Measurements from ENCODE around the gene ERC2. TPM values are rescaled to one million over a fixed set of nuclear protein-coding genes. Genes with fewer than 3 reads are reported as not detected.

Gene ERC2
- total RNA-seq, 2 experiments from 2014 or later, result not detected

GRCh38 chr3:56356808-56357207, 111.5 kb downstream of the ERC2 start:
- Mint-ChIP-seq H3K27ac (no peak overlapping the region), H3K4me3 (no peak overlapping the region), H3K27me3 (peaks cover under 1% of the 10 kb centered on the region), H3K9me3 (no peaks in the 10 kb centered on the region), H3K36me3 (no peaks in the 10 kb centered on the region), H3K4me1 (ENCODE audit: low read depth) (no peaks in the 10 kb centered on the region)
- ChIA-PET CTCF (interaction anchor here (2.3 kb wide), 1 partner anchor 17 kb away, joined by 9 read pairs; no protein-coding TSS in a partner anchor), POLR2A (no interaction called here)
- intact Hi-C loops (cut with micrococcal nuclease), result no loop called here
- DNase-seq, result no peak

- intact Hi-C loops (cut with micrococcal nuclease), result no loop called here
- no peak overlapping the region for H3K27ac Mint-ChIP-seq
- no peaks in the 10 kb centered on the region for H3K27me3 Mint-ChIP-seq
- DNase-seq, result no peak
- CTCF ChIA-PET, result interaction anchor here (2.3 kb wide), 1 partner anchor 15 kb away, joined by 9 read pairs; no protein-coding TSS in a partner anchor
- no peak overlapping the region for H3K4me3 Mint-ChIP-seq
- POLR2A ChIA-PET, result no interaction called here
- no peaks in the 10 kb centered on the region for H3K36me3 Mint-ChIP-seq
- no peaks in the 10 kb centered on the region for H3K4me1 Mint-ChIP-seq (ENCODE audit: low read depth)
- H3K9me3 Mint-ChIP-seq, result no peaks in the 10 kb centered on the region
Measured at GRCh38 chr3:56355570-56356185, 112.6 kb downstream of the ERC2 start.

GRCh38 chr3:56351537-56351936, 116.7 kb downstream of the ERC2 start:
- CTCF ChIA-PET, result no interaction called here
- Mint-ChIP-seq H3K27ac (no peak overlapping the region), H3K36me3 (no peaks in the 10 kb centered on the region), H3K27me3 (no peaks in the 10 kb centered on the region), H3K4me1 (ENCODE audit: low read depth) (no peaks in the 10 kb centered on the region), H3K9me3 (no peaks in the 10 kb centered on the region), H3K4me3 (no peak overlapping the region)
- DNase-seq, result no peak
- intact Hi-C loops (cut with micrococcal nuclease), result no loop called here
- POLR2A ChIA-PET, result no interaction called here

- peak; percentile 54 for DNase-seq
- no peak overlapping the region for H3K4me3 Mint-ChIP-seq
- POLR2A ChIA-PET, result no interaction called here
- no peak overlapping the region for H3K27ac Mint-ChIP-seq
- CTCF ChIA-PET, result interaction anchor here (1.0 to 1.2 kb wide), 2 partner anchors 13 to 102 kb away, joined by 3 read pairs; no protein-coding TSS in a partner anchor
- no peaks in the 10 kb centered on the region for H3K27me3 Mint-ChIP-seq
- H3K4me1 Mint-ChIP-seq (ENCODE audit: low read depth), result no peaks in the 10 kb centered on the region
- H3K9me3 Mint-ChIP-seq, result no peaks in the 10 kb centered on the region
- H3K36me3 Mint-ChIP-seq, result no peaks in the 10 kb centered on the region
- intact Hi-C loops (cut with micrococcal nuclease), result loop anchor here (10.0 kb wide), 1 partner anchor 347 kb away; no protein-coding TSS in a partner anchor
Measured at GRCh38 chr3:56347219-56347871, 120.9 kb downstream of the ERC2 start.

GRCh38 chr3:56342475-56342874, 125.8 kb downstream of the ERC2 start:
- Mint-ChIP-seq H3K27ac (no peak overlapping the region), H3K36me3 (no peaks in the 10 kb centered on the region), H3K9me3 (no peaks in the 10 kb centered on the region), H3K27me3 (no peaks in the 10 kb centered on the region), H3K4me1 (ENCODE audit: low read depth) (no peaks in the 10 kb centered on the region), H3K4me3 (no peak overlapping the region)
- CTCF ChIA-PET, result interaction anchor here (0.8 kb wide), 1 partner anchor 81 kb away, joined by 3 read pairs; no protein-coding TSS in a partner anchor
- POLR2A ChIA-PET, result no interaction called here
- intact Hi-C loops (cut with micrococcal nuclease), result loop anchor here (5.0 to 10.0 kb wide), 2 partner anchors 352 to 645 kb away; no protein-coding TSS in a partner anchor
- no peak for DNase-seq

GRCh38 chr3:56339671-56340070, 128.6 kb downstream of the ERC2 start:
- no peak overlapping the region for H3K27ac Mint-ChIP-seq
- H3K9me3 Mint-ChIP-seq, result no peaks in the 10 kb centered on the region
- CTCF ChIA-PET, result interaction anchor here (0.9 to 2.6 kb wide), 5 partner anchors 13 to 155 kb away, joined by 3 to 12 read pairs (median 3); no protein-coding TSS in a partner anchor
- H3K4me1 Mint-ChIP-seq (ENCODE audit: low read depth), result no peaks in the 10 kb centered on the region
- peaks cover 2% of the 10 kb centered on the region for H3K27me3 Mint-ChIP-seq
- H3K4me3 Mint-ChIP-seq, result no peak overlapping the region
- POLR2A ChIA-PET, result no interaction called here
- H3K36me3 Mint-ChIP-seq, result no peaks in the 10 kb centered on the region
- no peak for DNase-seq
- intact Hi-C loops (cut with micrococcal nuclease), result loop anchor here (1.0 to 10.0 kb wide), 3 partner anchors 108 to 648 kb away; no protein-coding TSS in a partner anchor

- H3K27ac Mint-ChIP-seq, result no peak overlapping the region
- DNase-seq, result no peak
- POLR2A ChIA-PET, result no interaction called here
- CTCF ChIA-PET, result interaction anchor here (1.1 to 2.6 kb wide), 4 partner anchors 13 to 156 kb away, joined by 3 to 12 read pairs (median 6); no protein-coding TSS in a partner anchor
- intact Hi-C loops (cut with micrococcal nuclease), result no loop called here
- H3K36me3 Mint-ChIP-seq, result no peaks in the 10 kb centered on the region
- H3K4me3 Mint-ChIP-seq, result no peak overlapping the region
- no peaks in the 10 kb centered on the region for H3K4me1 Mint-ChIP-seq (ENCODE audit: low read depth)
- H3K9me3 Mint-ChIP-seq, result no peaks in the 10 kb centered on the region
- peaks cover 2% of the 10 kb centered on the region for H3K27me3 Mint-ChIP-seq
Measured at GRCh38 chr3:56339244-56339643, 129.0 kb downstream of the ERC2 start.

GRCh38 chr3:56336023-56336422, 132.2 kb downstream of the ERC2 start:
- Mint-ChIP-seq H3K27me3 (peaks cover 6% of the 10 kb centered on the region), H3K4me3 (no peak overlapping the region), H3K27ac (no peak overlapping the region), H3K9me3 (no peaks in the 10 kb centered on the region), H3K4me1 (ENCODE audit: low read depth) (no peaks in the 10 kb centered on the region), H3K36me3 (no peaks in the 10 kb centered on the region)
- DNase-seq, result no peak
- intact Hi-C loops (cut with micrococcal nuclease), result no loop called here
- ChIA-PET POLR2A (no interaction called here), CTCF (no interaction called here)

- Mint-ChIP-seq H3K36me3 (no peaks in the 10 kb centered on the region), H3K27me3 (no peaks in the 10 kb centered on the region), H3K4me1 (ENCODE audit: low read depth) (no peaks in the 10 kb centered on the region), H3K9me3 (no peaks in the 10 kb centered on the region), H3K4me3 (no peak overlapping the region), H3K27ac (no peak overlapping the region)
- ChIA-PET POLR2A (no interaction called here), CTCF (interaction anchor here (1.0 kb wide), 1 partner anchor 17 kb away, joined by 4 read pairs; no protein-coding TSS in a partner anchor)
- DNase-seq, result no peak
- intact Hi-C loops (cut with micrococcal nuclease), result no loop called here
Measured at GRCh38 chr3:56324473-56324872, 143.8 kb downstream of the ERC2 start.

GRCh38 chr3:56323986-56324420, 144.3 kb downstream of the ERC2 start:
- Mint-ChIP-seq H3K36me3 (no peaks in the 10 kb centered on the region), H3K4me1 (ENCODE audit: low read depth) (no peaks in the 10 kb centered on the region), H3K9me3 (no peaks in the 10 kb centered on the region), H3K27ac (no peak overlapping the region), H3K4me3 (no peak overlapping the region), H3K27me3 (no peaks in the 10 kb centered on the region)
- ChIA-PET POLR2A (no interaction called here), CTCF (interaction anchor here (1.0 kb wide), 1 partner anchor 17 kb away, joined by 4 read pairs; no protein-coding TSS in a partner anchor)
- intact Hi-C loops (cut with micrococcal nuclease), result no loop called here
- no peak for DNase-seq

- Mint-ChIP-seq H3K9me3 (no peaks in the 10 kb centered on the region), H3K4me3 (no peak overlapping the region), H3K4me1 (ENCODE audit: low read depth) (no peaks in the 10 kb centered on the region), H3K36me3 (no peaks in the 10 kb centered on the region), H3K27me3 (no peaks in the 10 kb centered on the region), H3K27ac (no peak overlapping the region)
- ChIA-PET POLR2A (no interaction called here), CTCF (no interaction called here)
- intact Hi-C loops (cut with micrococcal nuclease), result no loop called here
- no peak for DNase-seq
Measured at GRCh38 chr3:56322862-56323261, 145.4 kb downstream of the ERC2 start.

- CTCF ChIA-PET, result no interaction called here
Measured at GRCh38 chr3:56321892-56322291, 146.4 kb downstream of the ERC2 start.

More at GRCh38 chr3:56321892-56322291, 146.4 kb downstream of the ERC2 start:
- DNase-seq, result no peak
- Mint-ChIP-seq H3K4me3 (no peak overlapping the region), H3K4me1 (ENCODE audit: low read depth) (no peaks in the 10 kb centered on the region), H3K27ac (no peak overlapping the region), H3K36me3 (no peaks in the 10 kb centered on the region), H3K9me3 (no peaks in the 10 kb centered on the region), H3K27me3 (peaks cover 1% of the 10 kb centered on the region)
- POLR2A ChIA-PET, result no interaction called here
- intact Hi-C loops (cut with micrococcal nuclease), result no loop called here
